Natural killer cell (primary cell): ENCODE data around the gene OSGIN1. TPM values are rescaled to one million over a fixed set of nuclear protein-coding genes. Genes with fewer than 3 reads are reported as not detected.

Experiments used
- ATAC-seq, 3 donors: fragments of 150-1000 bp in 2 of 3; fragments of 200-7000 bp in 1 of 3; cut with Tn5 transposase; 1 replicate in 1 of 3; 2 replicates in 2 of 3; pipeline ENCODE4 v1.10.0; 2021; ENCODE audit warnings: mild to moderate bottlenecking in 2 of 3, moderate library complexity in 2 of 3
- DNase-seq, 2 donors: peaks; one replicate each; pipeline versions ENCODE4 v3.0.0 to v3.0.0-alpha.2; 2013 to 2021; ENCODE audit warnings: mixed read lengths in 1 of 2
- H3K27ac ChIP-seq: one replicate; pipeline ENCODE4 v1.5.1; 2013; ENCODE audit warnings: mild to moderate bottlenecking, low read length
- H3K27me3 ChIP-seq: one replicate; pipeline ENCODE4 v1.6.1; 2013; ENCODE audit warnings: low read length; ENCODE audit not compliant: control insufficient read depth, insufficient read depth
- H3K36me3 ChIP-seq: one replicate; pipeline ENCODE4 v1.6.1; 2013; ENCODE audit warnings: low read length; ENCODE audit not compliant: control insufficient read depth, insufficient read depth
- H3K4me1 ChIP-seq: one replicate; pipeline ENCODE4 v1.6.1; 2013; ENCODE audit warnings: low read length; ENCODE audit not compliant: control insufficient read depth, insufficient read depth
- H3K4me3 ChIP-seq: one replicate; pipeline ENCODE4 v1.5.1; 2013; ENCODE audit warnings: low read length
- H3K9me3 ChIP-seq: one replicate; pipeline ENCODE4 v1.6.1; 2013; ENCODE audit warnings: low read length; ENCODE audit not compliant: control insufficient read depth, insufficient read depth
- H3K27ac Mint-ChIP-seq, 2 donors: one replicate each; pipeline ENCODE4 v1.8.0; 2022; ENCODE audit warnings: mild to moderate bottlenecking in 2 of 2, mixed read lengths in 2 of 2, moderate library complexity in 1 of 2
- H3K27me3 Mint-ChIP-seq, 2 donors: one replicate each; pipeline ENCODE4 v1.8.0; 2022; ENCODE audit warnings: low read depth in 2 of 2, mixed read lengths in 2 of 2
- H3K36me3 Mint-ChIP-seq: one replicate; pipeline ENCODE4 v1.8.0; 2022; ENCODE audit warnings: mixed read lengths
- H3K4me1 Mint-ChIP-seq, 2 donors: one replicate each; pipeline ENCODE4 v1.8.0; 2022; ENCODE audit warnings: mixed read lengths in 2 of 2
- H3K4me3 Mint-ChIP-seq: one replicate; pipeline ENCODE4 v1.8.0; 2022; ENCODE audit warnings: mild to moderate bottlenecking, moderate library complexity, mixed read lengths
- H3K9me3 Mint-ChIP-seq, 2 donors: one replicate each; pipeline ENCODE4 v1.8.0; 2022; ENCODE audit warnings: mixed read lengths in 2 of 2
- CTCF ChIP-seq: fragments of 200-600 bp; IDR thresholded peaks from one replicate; pipeline ENCODE4 v1.8.0; 2022; ENCODE audit warnings: antibody characterized with exemption
- WGBS: methylation state at CpG from one replicate; pipeline ENCODE4 v1.1.7; 2013; ENCODE audit warnings: missing lambda C conversion rate; ENCODE audit not compliant: insufficient coverage; 5-methylcytosine and 5-hydroxymethylcytosine counted together
- intact Hi-C: fragments of 100-400 bp; cut with micrococcal nuclease; formaldehyde crosslinking; loops from one replicate; pipeline ENCODE4 v1.14.2; 2022
- total RNA-seq, 4 donors: library from RNA; stranded (reverse); fragments of 120-200 nt in 1 of 4; gene quantifications; one replicate each; pipeline versions ENCODE4 v1.2.3 to v1.2.4, GENCODE V29; 2013 to 2022

OSGIN1 gene
- total RNA-seq, 3 donors from 2014 or later (not counting 1 experiment from before 2014, with no cell fraction given) = 3.9 to 4.1 (median 4.0) TPM

- peak overlapping the region in 1 of 2 donors; percentile 29 for H3K27ac Mint-ChIP-seq
- H3K4me1 Mint-ChIP-seq = peaks cover 5 to 33% of the 10 kb centered on the region in 2 donors
- ATAC-seq = no peak
- TF ChIP-seq CTCF = no peak
- H3K27me3 ChIP-seq = no peaks in the 10 kb centered on the region
- 87% methylated on average over 2 of the region's 2 CpGs for WGBS
- no peaks in the 10 kb centered on the region for H3K27me3 Mint-ChIP-seq
- H3K9me3 ChIP-seq = no peaks in the 10 kb centered on the region
- no peak overlapping the region for H3K27ac ChIP-seq
- intact Hi-C loops = loop anchor here (10.0 kb wide), 1 partner anchor 264 kb away; the partner anchor contains the start of gene TAF1C
- H3K4me3 ChIP-seq = no peak overlapping the region
- peaks cover 16% of the 10 kb centered on the region for H3K36me3 Mint-ChIP-seq
- peaks cover 21% of the 10 kb centered on the region for H3K36me3 ChIP-seq
- no peak overlapping the region for H3K4me3 Mint-ChIP-seq
- DNase-seq = no peak
- no peaks in the 10 kb centered on the region for H3K4me1 ChIP-seq
- H3K9me3 Mint-ChIP-seq = no peaks in the 10 kb centered on the region
Observed at GRCh38 chr16:83920894-83921491, 32.0 kb upstream of the OSGIN1 start.

GRCh38 chr16:83923581-83924365, 29.3 kb upstream of the OSGIN1 start:
- 94% methylated on average over 31 of the region's 31 CpGs for WGBS

GRCh38 chr16:83924686-83925085, 28.4 kb upstream of the OSGIN1 start:
- Mint-ChIP-seq H3K9me3 (no peaks in the 10 kb centered on the region), H3K4me1 (peaks cover 9 to 41% of the 10 kb centered on the region in 2 donors), H3K27me3 (no peaks in the 10 kb centered on the region), H3K27ac (peak overlapping the region in 1 of 2 donors; percentile 58), H3K36me3 (no peaks in the 10 kb centered on the region), H3K4me3 (no peak overlapping the region)
- no peak for TF ChIP-seq CTCF
- WGBS = 90% methylated on average over 13 of the region's 13 CpGs
- H3K27ac ChIP-seq = no peak overlapping the region
- no peaks in the 10 kb centered on the region for H3K27me3 ChIP-seq
- DNase-seq (no peak), ATAC-seq (no peak)
- H3K4me3 ChIP-seq = no peak overlapping the region
- H3K36me3 ChIP-seq = peaks cover 2% of the 10 kb centered on the region
- peaks cover 19% of the 10 kb centered on the region for H3K4me1 ChIP-seq
- intact Hi-C loops = loop anchor here (10.0 kb wide), 1 partner anchor 260 kb away; the partner anchor contains the start of gene TAF1C
- H3K9me3 ChIP-seq = no peaks in the 10 kb centered on the region

More at GRCh38 chr16:83923581-83924365, 29.3 kb upstream of the OSGIN1 start:
- no peaks in the 10 kb centered on the region for H3K9me3 ChIP-seq
- H3K27me3 Mint-ChIP-seq = no peaks in the 10 kb centered on the region
- peaks cover 17% of the 10 kb centered on the region for H3K4me1 ChIP-seq
- TF ChIP-seq CTCF = no peak
- ATAC-seq (no peak), DNase-seq (no peak)
- H3K4me3 ChIP-seq = no peak overlapping the region
- no peak overlapping the region for H3K27ac ChIP-seq
- H3K36me3 Mint-ChIP-seq = peaks cover 5% of the 10 kb centered on the region
- H3K27me3 ChIP-seq = no peaks in the 10 kb centered on the region
- H3K9me3 Mint-ChIP-seq = no peaks in the 10 kb centered on the region
- no peak overlapping the region for H3K27ac Mint-ChIP-seq
- H3K4me3 Mint-ChIP-seq = no peak overlapping the region
- peaks cover 6 to 45% of the 10 kb centered on the region in 2 donors for H3K4me1 Mint-ChIP-seq
- intact Hi-C loops = loop anchor here (10.0 kb wide), 1 partner anchor 261 kb away; the partner anchor contains the start of gene TAF1C
- H3K36me3 ChIP-seq = peaks cover 11% of the 10 kb centered on the region
